Prostate gland (tissue), 2 donors: ENCODE results near the gene FBXO48.

Source experiments
- CTCF ChIP-seq, 4 experiments: fragments of 200-600 bp in 2 of 4; fragments of 450-650 bp in 2 of 4; sonication (generic) in 2 of 4; IDR thresholded peaks; 1 replicate in 3 of 4; 2 replicates in 1 of 4; pipeline ENCODE4 v1.5.1; 2016 to 2019; ENCODE audit warnings: antibody characterized with exemption in 4 of 4, mild to moderate bottlenecking in 2 of 4, moderate library complexity in 2 of 4
- POLR2A ChIP-seq: fragments of 450-650 bp; IDR thresholded peaks from one replicate; pipeline ENCODE4 v1.6.1; 2016; ENCODE audit warnings: antibody characterized with exemption, mild to moderate bottlenecking

- TF ChIP-seq CTCF (IDR thresholded peaks at IDR 0.05) (no peak), POLR2A (no peak)
These were observed 51.6 kb downstream of the FBXO48 start for GRCh38 chr2:68415521-68415920.
